CD4-positive, alpha-beta T cell treated with Interleukin-15 for 4 hours (primary cell): ENCODE measurements around the gene SORCS2.
A peak's percentile ranks its signal among the peaks of the same experiment; 100 is the strongest.

Source experiments
- DNase-seq: peaks from one replicate; pipeline ENCODE4 v3.0.0-alpha.2; 2020; ENCODE audit warnings: low spot score

The SORCS2 gene

GRCh38 chr4:7192252-7193029 is at the start of gene SORCS2:
Gene SORCS2, plus strand, starts transcription at chr4:7192538.
- DNase-seq, result peak; percentile 20

DNA sequence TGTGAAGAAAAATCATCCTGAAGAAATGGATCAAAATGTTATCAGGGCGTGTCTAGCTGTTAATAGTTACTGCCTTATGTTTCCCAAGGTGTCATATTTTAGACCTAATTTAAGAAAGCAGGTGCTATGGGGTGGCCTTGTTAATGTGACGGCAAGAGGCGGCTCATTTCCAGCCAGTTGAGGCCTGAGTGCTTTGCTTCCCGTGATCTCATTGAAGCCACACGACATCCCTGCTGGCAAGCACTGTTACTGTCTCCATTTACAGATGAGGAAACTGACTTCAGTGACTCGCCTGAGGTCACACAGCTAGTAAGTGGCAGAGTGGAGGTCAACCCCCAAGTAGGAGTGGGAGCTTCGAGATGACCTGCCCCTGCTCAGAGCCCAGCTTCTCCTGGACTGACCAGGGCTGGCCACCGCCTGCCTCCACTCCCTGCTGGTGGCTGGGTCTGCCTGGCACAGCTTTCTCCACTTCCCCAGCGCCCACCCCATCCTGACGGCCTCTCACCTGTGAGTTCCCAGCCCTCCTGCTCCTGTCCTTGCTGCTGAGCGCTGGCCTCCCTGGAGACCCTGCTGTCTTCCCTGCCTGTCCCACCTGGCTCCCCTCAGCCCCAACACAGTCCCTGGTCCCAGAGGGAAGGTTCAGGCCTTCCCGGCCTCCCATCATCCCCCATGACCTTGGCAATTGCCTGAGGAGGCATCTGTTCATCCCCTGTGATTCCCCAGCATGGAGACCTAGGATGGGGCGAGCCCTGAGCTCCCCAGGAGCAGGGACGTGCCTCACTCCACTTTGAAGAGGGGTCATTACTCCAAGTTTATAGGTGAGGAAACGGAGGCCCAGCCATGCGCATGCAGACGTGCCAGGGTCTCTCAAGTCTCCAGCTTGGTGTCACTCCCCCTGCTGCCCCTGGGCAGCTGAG is 47.7 kb upstream of the SORCS2 start:
- no peak for DNase-seq

GRCh38 chr4:7145291-7145934 is 46.9 kb upstream of the SORCS2 start:
- no peak for DNase-seq

GRCh38 chr4:7146059-7146785 is 46.1 kb upstream of the SORCS2 start:
- no peak for DNase-seq

- no peak for DNase-seq
Measured at GRCh38 chr4:7146786-7147115, 45.6 kb upstream of the SORCS2 start.

GRCh38 chr4:7147261-7147660 is 45.1 kb upstream of the SORCS2 start:
- no peak for DNase-seq

DNA sequence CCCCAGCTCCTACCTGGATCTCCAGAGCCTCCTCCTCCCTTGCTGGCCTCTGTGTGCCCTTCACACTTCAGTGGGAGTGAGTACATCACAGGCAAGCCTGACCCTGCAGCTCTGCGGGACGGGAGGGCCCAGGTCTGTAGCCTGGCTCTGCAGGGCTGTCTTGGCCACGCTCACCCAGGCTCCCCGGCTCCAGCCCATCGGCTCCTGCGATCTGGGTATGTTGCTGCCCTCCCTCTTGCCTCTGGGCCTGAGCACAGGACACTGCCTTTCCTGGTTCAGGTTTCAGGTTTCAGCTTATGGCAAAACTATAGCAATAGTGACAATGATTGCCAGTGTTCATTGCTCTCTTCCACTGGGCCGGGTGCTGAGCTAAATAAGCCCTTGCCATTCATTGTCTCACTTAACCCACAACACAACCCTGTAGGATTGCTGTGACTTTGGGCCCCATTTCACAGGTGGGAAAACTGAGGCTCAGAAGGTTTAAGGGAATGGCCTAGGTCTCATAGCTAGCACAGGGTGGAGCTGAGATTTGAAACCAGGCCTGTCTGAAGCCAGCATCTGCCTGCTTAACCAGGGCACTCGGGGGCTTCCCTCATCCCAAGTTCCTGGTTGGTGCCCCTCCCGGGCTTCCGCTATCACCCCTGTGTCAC is 44.6 kb upstream of the SORCS2 start:
- DNase-seq, result no peak

DNA sequence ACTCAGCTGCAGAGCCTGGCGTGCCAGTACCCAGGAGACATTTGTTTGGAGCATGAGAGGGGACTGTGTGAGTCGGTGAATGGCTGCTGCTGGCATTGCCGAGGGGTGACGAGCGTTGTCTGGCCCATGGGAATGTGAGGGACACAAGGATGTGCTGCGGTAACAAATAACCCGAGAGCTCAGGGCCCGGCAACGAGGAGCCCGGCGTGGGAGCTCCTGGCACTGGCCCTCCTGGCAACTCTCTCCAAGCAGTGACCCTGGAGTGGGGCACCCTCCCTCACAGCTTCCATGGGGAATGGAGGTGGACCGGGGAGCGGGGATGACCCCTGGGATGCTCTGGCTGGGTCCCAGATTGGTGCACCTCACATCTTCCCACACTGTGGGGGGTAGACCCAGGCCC is 44.0 kb upstream of the SORCS2 start:
- no peak for DNase-seq

GRCh38 chr4:7150036-7150635 is 42.2 kb upstream of the SORCS2 start:
- no peak for DNase-seq

DNA sequence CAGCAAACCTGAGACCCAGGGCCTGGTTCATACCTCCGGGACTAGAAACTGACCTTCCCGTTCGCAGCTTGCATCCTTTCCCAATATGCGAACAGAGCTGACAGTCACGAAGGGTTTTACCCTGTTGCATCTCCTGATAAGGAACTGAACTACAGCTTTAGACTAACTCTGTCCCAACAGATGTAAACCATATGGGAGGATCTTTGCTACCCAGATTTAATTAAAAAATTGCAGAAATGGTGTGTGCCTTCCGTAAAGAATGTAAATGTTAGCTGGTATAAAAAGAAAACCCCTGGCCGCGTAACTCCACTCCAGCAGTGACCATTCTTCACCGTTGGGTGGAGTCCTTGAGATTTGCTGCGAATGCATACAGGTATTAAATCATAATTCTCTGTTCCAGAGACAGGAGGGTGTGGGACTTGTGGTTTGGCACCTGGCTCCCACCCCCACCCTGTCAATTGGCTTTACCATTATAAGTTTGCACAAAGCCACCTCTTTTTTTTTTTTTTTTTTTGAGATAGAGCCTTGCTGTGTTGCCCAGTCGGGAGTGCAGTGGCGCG is 40.6 kb upstream of the SORCS2 start:
- DNase-seq, result no peak

DNA sequence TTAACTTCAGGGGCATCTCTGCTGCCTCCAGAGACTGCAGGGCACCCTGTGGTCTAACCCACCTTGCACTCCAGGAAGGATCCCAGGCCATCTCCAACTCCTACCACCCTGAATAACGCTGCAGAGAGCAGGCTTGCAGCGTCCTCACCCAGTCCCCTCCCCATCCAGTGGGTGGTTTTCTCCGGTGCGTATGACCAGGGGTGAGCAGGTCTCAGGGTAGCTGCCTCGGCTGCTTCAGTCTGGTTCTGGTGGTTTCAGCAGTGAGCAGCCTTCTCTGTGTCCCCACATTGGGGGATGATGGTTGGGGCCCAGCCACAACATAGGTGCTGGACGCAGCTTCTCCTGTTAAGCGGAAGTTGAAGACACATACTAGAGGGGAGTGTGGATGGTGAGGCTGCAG is 38.6 kb upstream of the SORCS2 start:
- DNase-seq, result no peak

- DNase-seq, result no peak
Measured at GRCh38 chr4:7154351-7154981, 37.9 kb upstream of the SORCS2 start.

DNA sequence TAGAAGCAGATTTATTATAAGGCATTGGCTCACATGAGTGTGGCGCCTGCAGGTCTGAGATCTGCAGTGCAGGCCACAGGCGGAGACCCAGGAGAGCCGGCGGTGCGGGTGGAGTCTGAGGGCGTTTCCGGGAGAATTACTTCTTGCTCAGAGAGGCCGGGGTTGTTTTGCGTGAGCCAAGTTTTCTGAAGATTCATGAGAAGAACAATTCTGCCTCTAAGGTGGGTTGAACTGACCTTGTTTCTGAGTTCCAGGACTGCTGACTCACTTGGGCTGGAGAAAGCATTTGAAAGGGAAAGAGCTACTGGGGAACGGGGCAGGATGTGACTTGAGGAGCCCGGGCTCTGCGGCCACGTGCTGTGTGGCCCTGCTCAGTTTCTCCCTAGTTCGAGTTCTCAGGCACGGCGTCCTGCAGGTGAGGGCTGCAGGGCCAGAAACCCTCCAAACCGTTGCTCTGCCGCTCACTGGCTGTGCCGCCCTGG is 36.7 kb upstream of the SORCS2 start:
- no peak for DNase-seq

DNA sequence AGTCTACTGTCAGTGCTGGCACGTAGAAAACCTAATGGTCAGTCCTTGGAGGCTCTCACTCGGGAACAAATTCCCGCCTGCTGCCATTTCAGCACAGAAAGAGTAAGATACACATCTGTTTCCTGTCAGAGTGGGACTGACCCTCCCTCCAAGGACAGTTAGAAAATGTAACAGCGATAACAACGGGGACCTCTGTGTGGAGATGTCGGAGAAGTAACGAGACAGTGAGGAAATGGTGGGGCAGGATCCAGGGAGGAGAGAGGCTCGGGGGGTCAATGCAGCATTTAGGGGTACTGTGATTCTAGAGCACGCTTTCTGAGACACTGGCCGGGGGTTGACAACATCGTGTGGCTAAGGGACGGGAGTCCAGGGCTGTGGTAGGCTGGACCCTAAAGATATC is 36.0 kb upstream of the SORCS2 start:
- DNase-seq, result no peak

DNA sequence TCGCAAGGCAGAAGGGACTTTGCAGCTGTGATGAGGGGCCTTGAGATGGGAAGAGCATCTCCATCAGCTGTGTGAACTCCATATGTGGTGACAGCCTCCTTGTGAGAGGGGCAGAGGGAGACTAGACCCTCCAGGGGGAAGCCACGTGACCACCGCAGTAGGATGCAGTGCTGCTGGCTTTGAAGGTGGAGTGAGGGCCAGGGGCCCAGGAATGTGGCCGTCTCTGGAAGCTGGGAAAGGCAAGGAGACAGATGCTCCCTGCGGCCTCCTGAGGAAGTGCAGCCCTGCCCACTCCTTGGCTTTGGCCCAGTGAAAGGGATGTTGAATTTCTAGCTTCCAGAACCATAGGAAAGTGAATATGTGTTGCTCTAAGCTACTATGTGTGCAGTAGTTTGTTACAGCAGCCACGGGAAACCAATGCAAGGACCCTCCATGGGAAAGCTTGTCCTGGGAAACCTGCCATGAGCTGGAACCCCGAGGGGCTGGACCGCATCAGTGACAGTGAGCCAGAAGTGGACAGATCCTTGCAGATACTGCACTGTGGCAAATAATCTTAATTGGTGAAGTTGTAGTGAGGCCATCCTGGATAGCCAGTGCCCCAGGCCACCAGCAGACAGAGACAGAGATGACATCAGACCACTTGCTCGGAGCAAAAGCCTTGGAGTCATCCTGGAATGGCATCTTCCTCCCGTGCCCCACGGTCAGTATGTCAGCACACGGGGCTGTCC is 35.4 kb upstream of the SORCS2 start:
- no peak for DNase-seq

- no peak for DNase-seq
Measured at GRCh38 chr4:7157666-7158065, 34.7 kb upstream of the SORCS2 start.

- DNase-seq, result no peak
Measured at GRCh38 chr4:7158081-7158750, 34.1 kb upstream of the SORCS2 start.

DNA sequence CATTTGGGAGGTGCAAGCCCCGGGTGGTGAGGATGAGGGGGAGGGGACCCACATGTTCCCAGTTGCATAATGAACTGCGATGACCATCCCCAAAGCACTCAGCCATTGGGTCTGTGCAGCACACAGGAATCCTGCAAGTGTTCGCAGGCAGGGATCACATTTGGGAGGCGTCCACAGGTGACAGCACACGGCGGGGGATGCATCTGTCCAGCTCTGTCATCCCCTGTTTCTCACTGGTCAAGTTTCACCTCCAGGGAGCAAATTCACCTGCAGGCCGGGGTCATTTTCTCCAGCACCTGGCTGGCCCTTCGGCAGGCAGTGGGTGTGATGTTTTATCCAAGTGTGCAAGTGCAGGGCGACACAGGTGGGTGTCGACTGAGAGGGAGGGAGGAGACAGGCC is 33.3 kb upstream of the SORCS2 start:
- no peak for DNase-seq

- DNase-seq, result no peak
Measured at GRCh38 chr4:7159923-7160322, 32.4 kb upstream of the SORCS2 start.
